IPS DF 6.9 (cell line): Measurements from ENCODE around the gene AFAP1.

ENCODE experiments used
- DNase-seq: peaks from one replicate; pipeline ENCODE4 v3.0.0-alpha.2; 2013; ENCODE audit warnings: low read depth, low spot score
- H3K27ac ChIP-seq: one replicate; pipeline ENCODE4 v1.5.1; 2013; ENCODE audit warnings: low read length, control low read depth
- H3K27me3 ChIP-seq: 2 replicates; pipeline ENCODE4 v1.6.1; 2013; ENCODE audit warnings: mild to moderate bottlenecking, low read length; ENCODE audit not compliant: control insufficient read depth, insufficient read depth
- H3K36me3 ChIP-seq: 2 replicates; pipeline ENCODE4 v1.6.1; 2013; ENCODE audit warnings: low read length; ENCODE audit not compliant: control insufficient read depth, insufficient read depth
- H3K4me1 ChIP-seq: 2 replicates; pipeline ENCODE4 v1.6.1; 2013; ENCODE audit warnings: low read length; ENCODE audit not compliant: control insufficient read depth, insufficient read depth
- H3K4me3 ChIP-seq: 2 replicates; pipeline ENCODE4 v1.5.1; 2013; ENCODE audit warnings: mild to moderate bottlenecking, low read length
- H3K9me3 ChIP-seq: 2 replicates; pipeline ENCODE4 v1.6.1; 2013; ENCODE audit warnings: low read length, inconsistent platforms; ENCODE audit not compliant: control insufficient read depth, insufficient read depth
- WGBS: extraction: QIAGEN DNeasy Blood & Tissue Kit; methylation state at CpG from one replicate; pipeline ENCODE4 v1.1.7; 2013; ENCODE audit warnings: mixed read lengths, missing lambda C conversion rate; ENCODE audit not compliant: insufficient read length, insufficient coverage; 5-methylcytosine and 5-hydroxymethylcytosine counted together

Gene AFAP1

DNA sequence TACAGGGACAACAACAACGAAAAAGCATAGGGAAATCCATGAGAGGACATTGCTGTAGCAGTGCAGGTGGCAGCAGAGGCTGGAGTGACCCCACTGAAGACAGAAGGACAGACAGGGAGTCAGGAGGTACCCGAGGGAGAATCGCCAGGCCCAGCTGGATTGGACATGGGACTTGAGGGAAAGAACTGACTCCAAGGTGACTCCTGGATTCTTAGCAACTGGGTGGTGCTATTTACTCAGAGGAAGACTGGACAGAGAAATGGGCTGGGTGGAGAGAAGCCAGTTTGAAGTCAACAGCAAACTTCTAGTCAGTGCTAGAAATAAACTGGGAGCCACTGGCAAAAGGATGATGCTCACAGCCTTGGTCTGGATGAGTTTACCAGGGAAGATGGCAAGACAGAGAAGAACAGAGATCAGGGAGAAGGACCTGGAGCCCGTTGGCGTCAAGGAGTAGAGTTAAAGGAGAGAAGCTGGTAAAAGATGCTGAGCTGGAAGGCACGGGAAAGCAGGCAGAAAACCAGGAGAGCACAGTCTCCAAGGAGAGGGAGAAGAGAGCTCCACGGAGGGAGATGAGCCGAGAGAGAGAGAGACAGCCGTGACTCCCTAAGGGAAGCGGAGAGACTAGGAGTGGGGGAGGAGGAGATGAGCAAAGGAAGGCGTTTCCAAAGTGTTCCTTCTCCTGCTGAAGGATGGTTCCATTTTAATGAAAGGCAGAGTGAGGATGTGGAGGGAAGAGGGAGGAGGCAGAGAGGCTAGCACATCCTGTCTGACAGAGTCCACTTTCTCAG lies 119.4 kb downstream of the AFAP1 start:
- Histone ChIP-seq H3K4me3 (no peak overlapping the region), H3K4me1 (no peaks in the 10 kb centered on the region; the same call in 1 of the 2 replicates), H3K9me3 (no peaks in the 10 kb centered on the region), H3K27ac (no peak overlapping the region), H3K27me3 (no peaks in the 10 kb centered on the region), H3K36me3 (no peaks in the 10 kb centered on the region)
- WGBS, result no CpG with 5 or more reads among the region's 11 CpGs
- no peak for DNase-seq

DNA sequence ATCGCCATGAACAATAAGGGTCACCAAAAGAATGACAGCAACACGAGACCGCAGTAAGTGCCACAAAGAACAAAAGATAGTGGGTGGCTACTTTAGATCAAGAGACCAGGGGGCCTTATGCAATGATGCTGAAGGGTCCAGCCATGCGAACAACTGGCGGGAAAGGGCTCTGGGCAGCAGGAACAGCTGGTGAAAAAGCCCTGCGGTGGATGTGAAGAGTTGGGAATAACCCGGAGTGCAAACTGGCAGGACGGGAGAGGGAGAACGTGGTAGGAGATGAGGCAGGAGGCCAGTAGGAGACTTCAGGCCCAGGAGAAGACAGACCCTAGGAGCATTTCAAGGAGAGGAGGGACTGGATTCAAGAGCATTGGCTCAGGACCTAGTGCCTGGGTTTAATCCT lies 120.2 kb downstream of the AFAP1 start:
- Histone ChIP-seq H3K36me3 (no peaks in the 10 kb centered on the region), H3K9me3 (no peaks in the 10 kb centered on the region), H3K4me3 (no peak overlapping the region), H3K27me3 (no peaks in the 10 kb centered on the region), H3K27ac (no peak overlapping the region), H3K4me1 (no peaks in the 10 kb centered on the region; the same call in 1 of the 2 replicates)
- DNase-seq, result no peak
- no CpG with 5 or more reads among the region's 9 CpGs for WGBS

DNA sequence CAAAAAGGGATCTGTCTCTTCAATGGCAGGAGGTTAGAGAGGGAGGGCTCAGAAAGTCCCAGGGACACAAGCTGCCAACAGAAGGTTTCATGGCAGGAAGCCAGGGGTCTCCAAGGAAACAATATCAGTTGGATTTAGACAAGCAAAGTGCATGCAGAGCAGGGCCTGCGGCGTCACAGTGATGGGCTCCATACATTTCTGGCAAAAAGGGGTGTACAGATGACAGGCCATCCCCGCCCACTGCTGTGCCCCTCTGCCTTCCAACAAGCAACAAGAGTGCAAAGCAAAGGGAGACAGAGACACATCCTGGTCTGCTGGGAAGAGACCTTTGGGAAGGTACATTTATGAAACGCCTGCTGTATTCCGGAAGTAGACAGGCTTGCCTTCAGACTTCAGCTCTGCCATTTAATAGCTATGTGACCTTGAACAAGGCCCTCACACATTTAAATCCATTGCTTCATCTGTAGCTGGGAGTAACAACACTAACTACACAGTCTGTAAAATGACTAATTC lies 121.2 kb downstream of the AFAP1 start:
- DNase-seq, result no peak
- no peak overlapping the region for H3K4me3 ChIP-seq
- WGBS, result no CpG with 5 or more reads among the region's 5 CpGs
- H3K36me3 ChIP-seq, result no peaks in the 10 kb centered on the region
- no peak overlapping the region for H3K27ac ChIP-seq
- H3K4me1 ChIP-seq, result no peaks in the 10 kb centered on the region; the same call in 1 of the 2 replicates
- no peaks in the 10 kb centered on the region for H3K27me3 ChIP-seq
- H3K9me3 ChIP-seq, result no peaks in the 10 kb centered on the region

DNA sequence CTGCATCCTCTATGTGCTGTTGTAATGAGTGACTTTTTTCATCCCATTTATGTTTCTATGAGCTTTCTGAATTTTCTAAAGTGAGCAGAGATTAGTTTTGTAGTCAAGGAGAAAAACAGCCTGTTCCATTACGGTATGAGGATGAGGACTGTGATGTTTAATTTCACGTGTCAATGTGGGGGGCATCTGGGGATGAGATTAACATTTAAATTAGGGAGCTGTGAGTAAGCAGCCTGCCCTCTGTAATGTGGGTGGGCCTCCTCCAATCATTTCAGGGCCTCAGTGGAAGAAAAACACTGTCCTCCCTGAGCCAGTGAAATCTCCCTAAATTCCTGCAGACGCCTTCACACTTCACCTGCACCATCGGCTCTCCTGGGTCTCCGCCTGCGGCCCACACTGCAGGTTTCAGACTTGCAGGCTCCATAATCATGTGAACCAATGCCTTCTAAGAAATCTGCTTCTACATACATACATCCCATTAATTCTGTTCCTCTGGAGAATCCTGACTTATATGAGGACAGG lies 121.7 kb downstream of the AFAP1 start:
- H3K36me3 ChIP-seq, result no peaks in the 10 kb centered on the region
- no peaks in the 10 kb centered on the region for H3K27me3 ChIP-seq
- no peaks in the 10 kb centered on the region for H3K9me3 ChIP-seq
- no peak for DNase-seq
- no peak overlapping the region for H3K4me3 ChIP-seq
- no CpG with 5 or more reads among the region's 6 CpGs for WGBS
- H3K4me1 ChIP-seq, result no peaks in the 10 kb centered on the region; the same call in 1 of the 2 replicates
- no peak overlapping the region for H3K27ac ChIP-seq

DNA sequence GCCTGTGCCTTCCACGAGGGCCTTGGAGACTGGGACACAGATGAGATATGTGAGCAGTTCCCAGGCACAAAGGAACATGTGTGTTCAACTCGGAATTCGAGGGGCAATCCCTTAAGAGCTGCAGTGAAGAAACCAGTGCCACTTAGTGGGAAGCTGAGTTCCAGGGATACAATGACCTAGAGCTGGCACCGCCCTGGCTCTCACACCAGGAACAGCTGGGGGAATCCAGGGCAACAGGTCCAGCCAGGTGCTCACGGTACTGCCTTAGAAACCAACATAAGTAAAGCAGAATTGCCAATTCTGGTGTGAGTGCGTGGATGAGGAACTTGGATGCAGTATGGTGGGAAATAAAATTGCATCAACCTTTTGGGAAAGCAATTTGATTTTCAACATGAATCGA lies 122.9 kb downstream of the AFAP1 start:
- Histone ChIP-seq H3K9me3 (no peaks in the 10 kb centered on the region), H3K27ac (no peak overlapping the region), H3K27me3 (no peaks in the 10 kb centered on the region), H3K4me1 (no peaks in the 10 kb centered on the region; the same call in 1 of the 2 replicates), H3K4me3 (no peak overlapping the region), H3K36me3 (no peaks in the 10 kb centered on the region)
- WGBS, result no CpG with 5 or more reads among the region's 7 CpGs
- DNase-seq, result no peak

DNA sequence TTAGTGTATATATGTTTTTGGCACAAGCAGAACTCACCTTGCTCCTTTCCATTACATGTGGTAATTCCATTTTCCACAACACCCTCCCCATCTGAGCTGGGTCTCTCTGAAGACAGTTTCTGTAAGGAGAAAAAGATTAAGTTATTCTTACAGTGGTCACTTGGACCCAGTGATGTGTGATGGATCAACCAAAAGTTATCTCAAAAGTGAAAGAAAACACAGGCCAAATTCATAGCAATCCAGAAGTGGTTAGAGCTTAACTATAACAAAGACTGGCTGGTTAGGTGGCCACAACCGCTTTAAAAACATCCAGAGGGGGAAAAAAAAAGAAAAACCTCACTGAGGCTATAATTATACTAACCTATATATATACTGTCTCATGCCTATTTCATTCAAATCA lies 123.7 kb downstream of the AFAP1 start:
- no CpG with 5 or more reads among the region's 1 CpG for WGBS
- Histone ChIP-seq H3K4me1 (no peaks in the 10 kb centered on the region), H3K27ac (no peak overlapping the region)

DNA sequence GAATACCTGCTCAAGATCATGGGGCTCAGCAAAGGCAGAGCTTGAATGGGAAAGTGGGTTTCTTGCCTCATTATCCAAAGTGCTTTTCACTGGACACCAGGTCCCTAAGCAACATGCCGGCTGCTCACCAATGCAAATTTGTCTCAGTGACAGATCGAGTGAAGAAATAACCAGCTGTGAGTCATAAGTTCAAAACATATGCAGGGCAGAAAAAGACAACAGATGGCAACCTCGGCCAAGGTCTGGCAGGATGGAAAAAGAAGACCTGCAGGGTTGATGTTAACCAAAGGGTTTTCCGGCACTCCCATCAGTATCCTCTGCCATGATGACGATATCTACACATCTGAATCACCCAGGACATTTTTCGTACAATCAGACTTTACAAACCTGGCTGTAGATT lies 124.1 kb downstream of the AFAP1 start:
- Histone ChIP-seq H3K36me3 (no peaks in the 10 kb centered on the region), H3K9me3 (no peaks in the 10 kb centered on the region), H3K4me3 (no peak overlapping the region), H3K27me3 (no peaks in the 10 kb centered on the region), H3K27ac (no peak overlapping the region), H3K4me1 (no peaks in the 10 kb centered on the region)
- no CpG with 5 or more reads among the region's 6 CpGs for WGBS
- DNase-seq, result no peak

More for the DNA sequence above, 123.7 kb downstream of the AFAP1 start:
- Histone ChIP-seq H3K36me3 (no peaks in the 10 kb centered on the region), H3K27me3 (no peaks in the 10 kb centered on the region), H3K4me3 (no peak overlapping the region), H3K9me3 (no peaks in the 10 kb centered on the region)
- DNase-seq, result no peak

DNA sequence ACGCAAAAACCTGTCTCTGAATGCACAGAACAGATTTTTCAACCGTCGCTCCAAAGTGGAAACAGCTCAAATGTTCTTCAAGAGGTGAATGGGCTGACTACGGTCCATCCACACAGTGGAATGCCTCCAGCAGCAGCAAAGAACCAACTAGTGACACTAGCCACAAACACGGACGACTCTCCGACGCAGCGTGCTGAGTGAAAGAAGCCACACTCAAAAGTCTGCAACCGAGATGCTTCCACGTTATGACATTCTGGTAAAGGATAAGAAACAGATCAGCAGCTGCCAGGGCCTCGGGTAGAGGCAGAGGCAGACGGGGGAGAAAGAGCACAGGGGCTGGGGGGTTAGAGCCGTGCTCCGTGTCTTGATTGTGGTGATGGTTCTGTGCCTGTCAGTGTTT lies 125.2 kb downstream of the AFAP1 start:
- no peak for DNase-seq
- H3K9me3 ChIP-seq, result no peaks in the 10 kb centered on the region
- H3K27me3 ChIP-seq, result no peaks in the 10 kb centered on the region
- H3K4me1 ChIP-seq, result no peaks in the 10 kb centered on the region
- no peak overlapping the region for H3K27ac ChIP-seq
- H3K36me3 ChIP-seq, result no peaks in the 10 kb centered on the region
- H3K4me3 ChIP-seq, result no peak overlapping the region
- WGBS, result no CpG with 5 or more reads among the region's 15 CpGs

DNA sequence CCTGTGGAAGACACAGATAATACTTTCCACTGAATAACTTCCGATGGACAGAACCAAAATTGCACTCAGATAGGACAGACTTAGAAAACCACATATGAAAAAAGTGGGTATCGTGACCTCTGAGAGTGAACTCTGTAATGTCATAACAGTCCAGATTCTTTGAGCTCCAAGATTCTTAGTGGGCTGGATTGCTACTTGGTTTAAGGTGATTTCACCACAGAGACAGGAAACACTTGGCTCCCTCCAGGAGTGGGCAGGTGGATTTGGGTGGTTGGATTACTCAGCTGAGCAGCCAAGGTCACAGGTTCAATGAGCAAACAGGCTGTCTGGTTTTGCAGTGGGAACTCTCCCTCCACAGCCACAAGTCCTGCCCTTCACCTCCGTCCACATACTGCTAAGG lies 126.0 kb downstream of the AFAP1 start:
- no CpG with 5 or more reads among the region's 3 CpGs for WGBS
- Histone ChIP-seq H3K27me3 (no peaks in the 10 kb centered on the region), H3K36me3 (no peaks in the 10 kb centered on the region), H3K27ac (no peak overlapping the region), H3K9me3 (no peaks in the 10 kb centered on the region), H3K4me3 (no peak overlapping the region), H3K4me1 (no peaks in the 10 kb centered on the region)
- DNase-seq, result no peak

DNA sequence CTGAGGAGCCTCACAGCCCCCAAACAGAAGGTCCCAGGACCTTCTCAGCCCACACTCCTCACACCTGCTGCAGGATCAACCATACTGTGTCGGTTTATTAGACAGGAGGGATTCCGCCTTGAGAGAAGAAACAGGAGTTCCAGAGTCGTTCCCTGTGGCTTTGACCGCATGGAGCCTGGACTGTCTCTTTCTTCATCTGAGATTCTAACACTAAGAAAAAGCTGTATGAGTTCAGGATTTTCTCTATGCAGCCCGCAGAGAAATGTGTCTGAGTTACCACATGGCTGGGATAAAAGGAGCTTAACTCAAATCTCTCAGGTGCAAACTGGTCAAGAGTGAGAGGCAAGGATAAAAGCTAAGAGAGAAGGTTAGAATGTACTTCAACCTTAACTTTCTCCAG lies 126.7 kb downstream of the AFAP1 start:
- Histone ChIP-seq H3K9me3 (no peaks in the 10 kb centered on the region), H3K27me3 (no peaks in the 10 kb centered on the region), H3K36me3 (no peaks in the 10 kb centered on the region), H3K27ac (no peak overlapping the region), H3K4me1 (no peaks in the 10 kb centered on the region), H3K4me3 (no peak overlapping the region)
- no CpG with 5 or more reads among the region's 5 CpGs for WGBS
- DNase-seq, result no peak
